Right atrium auricular region (tissue), 2 donors: ENCODE results near the gene CELSR1. TPM values are rescaled to one million over a fixed set of nuclear protein-coding genes. Genes with fewer than 3 reads are reported as not detected.

Experiments used
- DNase-seq: peaks from one replicate; pipeline ENCODE4 v3.0.0-alpha.2; 2019; ENCODE audit warnings: low spot score
- H3K27ac ChIP-seq, 2 donors: fragments of 200-600 bp; sonication (generic); 1 replicate in 1 of 2; 2 replicates in 1 of 2; pipeline ENCODE4 v1.5.1; 2016 to 2019
- H3K27me3 ChIP-seq, 2 donors: fragments of 200-600 bp; sonication (generic); one replicate each; pipeline versions ENCODE4 v1.5.1 to v1.6.0; 2017 to 2019
- H3K36me3 ChIP-seq: fragments of 200-600 bp; sonication (generic); one replicate; pipeline ENCODE4 v1.5.1; 2016
- H3K4me1 ChIP-seq, 2 donors: fragments of 200-600 bp; sonication (generic); one replicate each; pipeline versions ENCODE4 v1.5.1 to v1.6.0; 2017 to 2019
- H3K4me3 ChIP-seq, 2 donors: fragments of 200-600 bp; sonication (generic); 1 replicate in 1 of 2; 2 replicates in 1 of 2; pipeline ENCODE4 v1.5.1; 2017 to 2019; ENCODE audit warnings: mild to moderate bottlenecking in 1 of 2, moderate library complexity in 1 of 2
- H3K9me3 ChIP-seq, 2 donors: fragments of 200-600 bp; sonication (generic); one replicate each; pipeline ENCODE4 v1.5.1; 2019
- CTCF ChIP-seq, 2 donors: fragments of 200-600 bp; sonication (generic); IDR thresholded peaks; one replicate each; pipeline ENCODE4 v1.5.1; 2019; ENCODE audit warnings: antibody characterized with exemption in 2 of 2
- total RNA-seq, 2 donors: library from RNA; depleted of rRNA; stranded (reverse); fragments of >200 nt; gene quantifications; one replicate each; pipeline ENCODE4 v1.1.0, GENCODE V29; 2016

CELSR1 gene
- total RNA-seq, 2 donors from 2014 or later = 7.1 to 9.6 TPM

DNA sequence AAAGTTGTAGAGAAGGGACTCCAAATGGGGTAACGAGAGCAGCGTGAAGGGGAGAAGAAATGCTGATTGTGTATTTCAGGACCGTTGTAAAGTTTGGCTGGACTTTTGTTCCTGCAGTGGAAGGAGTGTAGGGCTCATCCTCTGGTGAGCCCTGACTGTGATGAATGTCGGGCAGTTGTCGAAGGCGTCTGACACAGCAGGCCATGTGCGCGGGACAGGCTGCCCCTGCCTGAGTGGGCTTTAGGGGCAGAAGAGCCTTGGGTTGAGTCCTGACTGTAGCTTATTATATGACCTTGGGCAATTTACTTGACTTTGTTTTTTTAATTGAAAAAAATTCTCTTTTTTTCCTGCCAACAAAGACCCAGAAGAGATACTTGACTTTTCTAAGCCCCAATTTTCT is 198.8 kb downstream of the CELSR1 start:
- Histone ChIP-seq H3K27me3 (no peaks in the 10 kb centered on the region), H3K27ac (no peak overlapping the region), H3K36me3 (peaks cover 49% of the 10 kb centered on the region), H3K4me3 (no peak overlapping the region), H3K9me3 (no peaks in the 10 kb centered on the region), H3K4me1 (peaks cover 0 to 20% of the 10 kb centered on the region in 2 donors)
- no peak for TF ChIP-seq CTCF (IDR thresholded peaks at IDR 0.05)
- no peak for DNase-seq

DNA sequence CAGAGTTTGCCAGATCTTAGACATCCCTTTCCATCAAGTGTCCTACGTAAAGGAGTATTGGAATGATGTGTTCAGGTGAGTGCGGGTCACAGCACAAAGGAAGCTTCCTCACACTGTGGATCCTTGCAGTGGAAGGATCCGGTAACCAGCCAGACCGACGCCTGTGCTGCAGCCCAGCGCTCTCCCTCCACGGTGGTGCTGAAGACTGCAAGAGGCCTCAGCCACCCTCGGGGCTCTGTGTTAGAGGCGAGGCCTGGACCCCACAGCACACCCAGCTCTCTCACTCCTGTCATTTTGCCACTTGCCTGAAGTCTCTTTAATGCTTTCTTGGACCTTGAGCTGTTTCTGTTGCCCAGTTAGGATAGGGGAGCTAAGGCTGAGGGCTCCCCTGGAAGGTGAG is 199.6 kb downstream of the CELSR1 start:
- Histone ChIP-seq H3K4me3 (no peak overlapping the region), H3K4me1 (peaks cover 0 to 19% of the 10 kb centered on the region in 2 donors), H3K27ac (peak overlapping the region in 1 of 2 donors; percentile 93), H3K36me3 (peaks cover 41% of the 10 kb centered on the region), H3K9me3 (no peaks in the 10 kb centered on the region), H3K27me3 (no peaks in the 10 kb centered on the region)
- no peak for TF ChIP-seq CTCF (IDR thresholded peaks at IDR 0.05)
- DNase-seq = no peak

DNA sequence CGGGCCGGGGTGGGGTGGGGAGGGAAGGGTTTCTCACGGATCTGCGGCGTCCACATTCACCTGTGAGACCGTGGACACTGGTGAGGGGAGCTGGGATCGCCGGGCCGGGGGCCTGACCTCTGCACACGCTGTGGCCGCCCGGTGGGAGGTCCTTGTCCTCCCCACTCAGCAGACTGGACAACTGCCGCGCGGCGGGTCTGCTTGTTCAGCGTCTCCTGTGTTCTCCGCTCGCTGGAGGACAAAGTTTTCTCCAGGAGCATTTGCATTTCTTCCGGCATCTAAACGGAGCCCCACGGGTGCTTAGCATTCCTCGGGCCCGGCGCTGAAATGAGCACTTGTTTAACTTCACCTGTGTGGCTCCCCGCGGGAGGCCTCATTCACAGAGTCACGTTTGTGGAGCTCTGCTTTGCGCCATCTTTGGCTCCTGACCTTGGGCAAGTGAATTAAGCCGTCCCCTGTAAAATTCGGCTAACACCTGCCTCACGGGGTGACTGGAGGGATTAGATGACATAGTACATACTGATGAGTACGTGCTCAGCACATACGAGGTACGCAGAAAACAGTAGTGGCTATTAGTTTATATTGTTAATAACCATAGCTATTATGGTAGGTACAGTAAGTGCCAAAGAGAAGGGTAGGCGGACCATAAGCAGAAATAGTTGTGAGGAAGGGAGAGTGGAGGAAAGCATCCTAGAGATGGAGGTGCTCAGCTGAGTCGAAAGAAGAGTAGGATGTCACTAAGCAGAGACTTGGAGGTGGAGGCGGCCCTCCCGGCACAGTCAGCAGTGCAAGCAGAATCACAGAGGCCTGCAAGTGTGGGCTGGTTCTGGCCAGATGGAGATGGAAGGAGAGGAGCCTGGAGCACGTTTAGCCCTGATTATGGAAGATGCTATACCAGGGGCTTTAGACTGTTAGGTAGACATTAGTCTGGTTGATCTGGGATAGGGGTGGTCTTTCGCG is 201.0 kb downstream of the CELSR1 start:
- DNase-seq = no peak
- no peak for TF ChIP-seq CTCF (IDR thresholded peaks at IDR 0.05)

DNA sequence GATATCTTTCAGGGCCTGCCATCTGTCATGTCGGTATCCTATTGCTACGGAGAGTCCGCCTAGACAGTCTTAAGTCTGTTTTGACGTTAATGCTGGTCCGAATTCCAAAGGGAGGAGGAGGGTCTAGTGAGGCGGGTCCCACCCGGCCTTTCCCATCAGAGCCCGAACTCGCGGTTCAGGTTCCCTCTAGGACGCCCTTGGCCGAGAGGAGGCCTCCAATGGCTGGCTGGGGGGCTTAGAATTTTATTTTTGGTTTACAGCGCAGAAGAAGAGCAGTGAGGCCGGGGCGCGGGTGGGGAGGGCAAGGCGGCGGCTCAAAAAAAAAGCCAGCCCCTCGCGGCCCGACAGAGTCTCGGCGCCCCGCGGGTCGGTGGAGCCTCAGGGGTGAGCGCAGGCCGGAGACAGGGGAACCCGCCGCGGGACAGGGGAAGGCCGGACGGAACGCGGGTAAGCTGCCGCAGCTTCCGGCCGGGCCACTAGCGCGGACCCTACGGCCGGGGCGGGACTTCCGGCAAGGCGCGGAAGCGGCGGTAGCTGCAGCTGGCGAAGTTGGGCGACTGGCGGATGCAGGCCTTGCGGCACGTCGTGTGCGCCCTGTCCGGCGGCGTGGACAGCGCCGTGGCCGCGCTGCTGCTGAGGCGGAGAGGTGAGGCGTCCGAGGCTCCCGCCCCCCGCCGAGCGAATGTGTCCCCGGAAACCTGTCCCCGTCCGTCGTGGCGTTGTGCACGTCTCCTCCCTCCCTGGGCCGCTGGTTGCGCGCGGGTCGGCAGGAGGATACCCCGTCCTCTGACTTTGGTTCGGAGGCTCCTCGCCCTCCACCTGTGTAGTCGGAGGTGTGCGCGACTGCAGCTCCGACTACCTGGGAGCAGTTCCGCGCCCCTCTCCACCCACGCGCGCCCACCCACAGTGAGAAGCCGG is 202.0 kb downstream of the CELSR1 start, which contains the start of gene TRMU:
Gene TRMU, plus strand, starts transcription at position 514 of the 918 bp plus-strand sequence. Its CDS starts 51 bp downstream, at position 565.
- H3K27ac ChIP-seq = peak within 1 kb of the TSS; percentile 93 to 94
- peaks cover 0 to 19% of the 10 kb centered on the region in 2 donors for H3K4me1 ChIP-seq
- peak within 1 kb of the TSS; percentile 61 to 93 for H3K4me3 ChIP-seq
- H3K9me3 ChIP-seq = no peaks in the 10 kb centered on the region
- TF ChIP-seq CTCF (IDR thresholded peaks at IDR 0.05) = no peak
- peak; percentile 76 for DNase-seq
- peaks cover 23% of the 10 kb centered on the region for H3K36me3 ChIP-seq
- H3K27me3 ChIP-seq = no peaks in the 10 kb centered on the region

More for the DNA sequence above, 201.0 kb downstream of the CELSR1 start:
- no peaks in the 10 kb centered on the region for H3K27me3 ChIP-seq
- H3K36me3 ChIP-seq = peaks cover 31% of the 10 kb centered on the region
- peak overlapping the region; percentile 93 to 94 for H3K27ac ChIP-seq
- H3K4me1 ChIP-seq = peaks cover 0 to 19% of the 10 kb centered on the region in 2 donors
- H3K4me3 ChIP-seq = peak overlapping the region; percentile 61 to 93
- H3K9me3 ChIP-seq = no peaks in the 10 kb centered on the region

DNA sequence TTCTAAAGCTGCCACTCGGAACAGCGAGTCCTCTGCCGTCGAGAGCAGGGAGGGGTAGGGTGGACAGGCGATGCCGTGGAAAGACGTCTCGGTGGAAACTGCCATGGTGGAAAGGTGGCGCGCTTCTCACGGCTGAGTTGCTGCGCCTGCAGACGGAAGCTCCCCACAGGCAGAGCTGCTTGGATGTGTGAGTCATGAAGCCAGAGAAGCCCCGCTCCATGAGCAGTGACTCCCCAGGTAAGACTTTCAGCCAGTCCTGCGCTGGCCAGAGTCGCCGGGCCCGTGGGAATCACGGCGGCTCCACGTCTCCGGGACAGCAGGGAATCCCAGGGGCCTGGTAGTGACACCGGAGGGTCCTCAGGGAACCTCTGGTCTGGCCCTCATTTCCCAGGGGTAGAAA is 205.9 kb downstream of the CELSR1 start:
- peaks cover 0 to 9% of the 10 kb centered on the region in 2 donors for H3K4me1 ChIP-seq
- no peak for TF ChIP-seq CTCF (IDR thresholded peaks at IDR 0.05)
- H3K4me3 ChIP-seq = no peak overlapping the region
- no peaks in the 10 kb centered on the region for H3K36me3 ChIP-seq
- H3K27me3 ChIP-seq = no peaks in the 10 kb centered on the region
- no peak overlapping the region for H3K27ac ChIP-seq
- DNase-seq = no peak
- H3K9me3 ChIP-seq = no peaks in the 10 kb centered on the region
